Measurements from ENCODE around the gene APP. TPM values are rescaled to one million over a fixed set of nuclear protein-coding genes. Genes with fewer than 3 reads are reported as not detected.

Gene APP
- total RNA-seq, 2 donors from 2014 or later: 506 to 721 TPM

GRCh38 chr21:26067836-26068594 lies 102.6 kb downstream of the APP start:
- H3K27me3 ChIP-seq: no peaks in the 10 kb centered on the region
- intact Hi-C loops (cut with DNase I): no loop called here
- no peak overlapping the region for H3K4me3 ChIP-seq
- H3K27ac ChIP-seq: no peak overlapping the region
- no peak for TF ChIP-seq CTCF (IDR thresholded peaks at IDR 0.05)
- H3K9me3 ChIP-seq: no peaks in the 10 kb centered on the region
- H3K36me3 ChIP-seq: no peaks in the 10 kb centered on the region
- H3K4me1 ChIP-seq: peaks cover 8% of the 10 kb centered on the region
- no peak overlapping the region for H3K9ac ChIP-seq (ENCODE audit: low read depth in 2 of 2, low read length in 2 of 2)
- no peak for DNase-seq

GRCh38 chr21:26064506-26064905 lies 106.1 kb downstream of the APP start:
- Histone ChIP-seq H3K27ac (no peak overlapping the region), H3K9me3 (no peaks in the 10 kb centered on the region), H3K36me3 (no peaks in the 10 kb centered on the region), H3K27me3 (no peaks in the 10 kb centered on the region), H3K4me3 (no peak overlapping the region), H3K4me1 (no peaks in the 10 kb centered on the region), H3K9ac (ENCODE audit: low read depth in 2 of 2, low read length in 2 of 2) (no peak overlapping the region)
- no peak for TF ChIP-seq CTCF (IDR thresholded peaks at IDR 0.05)
- intact Hi-C loops (cut with DNase I): no loop called here
- no peak for DNase-seq

- H3K27me3 ChIP-seq: no peaks in the 10 kb centered on the region
- H3K4me3 ChIP-seq: no peak overlapping the region
- no peak overlapping the region for H3K27ac ChIP-seq
- no peak for TF ChIP-seq CTCF (IDR thresholded peaks at IDR 0.05)
- intact Hi-C loops (cut with DNase I): no loop called here
- H3K9me3 ChIP-seq: no peaks in the 10 kb centered on the region
- H3K36me3 ChIP-seq: no peaks in the 10 kb centered on the region
- H3K9ac ChIP-seq (ENCODE audit: low read depth in 2 of 2, low read length in 2 of 2): no peak overlapping the region
- no peaks in the 10 kb centered on the region for H3K4me1 ChIP-seq
- no peak for DNase-seq
Observed at GRCh38 chr21:26061437-26061836, 109.1 kb downstream of the APP start.

GRCh38 chr21:26060335-26061115 lies 110.0 kb downstream of the APP start:
- Histone ChIP-seq H3K27ac (no peak overlapping the region), H3K9ac (ENCODE audit: low read depth in 2 of 2, low read length in 2 of 2) (no peak overlapping the region), H3K9me3 (no peaks in the 10 kb centered on the region), H3K4me3 (no peak overlapping the region), H3K27me3 (no peaks in the 10 kb centered on the region), H3K4me1 (no peaks in the 10 kb centered on the region), H3K36me3 (no peaks in the 10 kb centered on the region)
- no peak for DNase-seq
- no peak for TF ChIP-seq CTCF (IDR thresholded peaks at IDR 0.05)
- intact Hi-C loops (cut with DNase I): no loop called here

GRCh38 chr21:26057477-26058170 lies 112.9 kb downstream of the APP start:
- no peak for DNase-seq
- intact Hi-C loops (cut with DNase I): no loop called here
- H3K9me3 ChIP-seq: no peaks in the 10 kb centered on the region
- no peak overlapping the region for H3K4me3 ChIP-seq
- no peak for TF ChIP-seq CTCF (IDR thresholded peaks at IDR 0.05)
- no peaks in the 10 kb centered on the region for H3K27me3 ChIP-seq
- no peaks in the 10 kb centered on the region for H3K4me1 ChIP-seq
- H3K36me3 ChIP-seq: no peaks in the 10 kb centered on the region
- H3K27ac ChIP-seq: no peak overlapping the region
- H3K9ac ChIP-seq (ENCODE audit: low read depth in 2 of 2, low read length in 2 of 2): no peak overlapping the region

All from colonic mucosa (tissue), 4 donors.